ENCODE measurements around the gene ABCA6.

Gene ABCA6

GRCh38 chr17:69046121-69046807, 95.4 kb downstream of the ABCA6 start:
- DNase-seq = no peak

DNA sequence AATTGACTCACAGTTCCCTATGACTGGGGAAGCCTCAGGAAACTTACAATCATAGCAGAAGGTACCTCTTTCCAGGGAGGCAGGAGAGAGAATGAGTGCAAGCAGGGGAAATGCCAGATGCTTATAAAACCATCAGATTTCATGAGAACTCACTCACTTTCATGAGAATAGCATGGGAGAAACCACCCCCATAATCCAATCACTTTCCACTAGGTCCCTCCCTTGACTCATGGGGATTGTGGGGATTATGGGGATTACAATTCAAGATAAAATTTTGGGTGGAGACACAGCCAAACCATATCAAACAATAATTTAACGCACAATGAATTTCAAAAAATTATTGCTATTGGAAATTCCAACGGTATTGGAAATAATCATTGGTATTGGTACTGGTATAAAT, 96.0 kb downstream of the ABCA6 start:
- no peak for DNase-seq

DNA sequence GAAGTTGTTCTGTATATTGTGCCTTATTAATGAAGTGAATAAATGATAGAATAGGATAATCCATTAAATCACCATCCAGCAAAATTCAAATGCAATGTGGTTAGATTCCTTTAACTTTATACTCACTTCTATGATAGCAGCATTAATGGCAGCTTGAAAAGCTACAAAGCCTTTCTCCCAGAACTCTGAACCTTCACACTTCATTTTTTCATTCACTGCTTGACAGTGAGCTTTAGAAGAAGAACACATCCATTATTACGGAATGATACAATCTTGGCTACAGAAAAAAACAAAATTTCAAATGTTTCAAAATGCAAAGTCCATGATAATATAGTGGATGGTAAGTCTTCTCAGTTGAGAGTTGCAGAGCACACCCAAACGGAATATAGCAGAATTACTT, 97.3 kb downstream of the ABCA6 start:
- DNase-seq = no peak

GRCh38 chr17:69043098-69043734, 98.5 kb downstream of the ABCA6 start:
- no peak for DNase-seq

- DNase-seq = no peak
These were observed 99.4 kb downstream of the ABCA6 start for GRCh38 chr17:69042308-69042707.

DNA sequence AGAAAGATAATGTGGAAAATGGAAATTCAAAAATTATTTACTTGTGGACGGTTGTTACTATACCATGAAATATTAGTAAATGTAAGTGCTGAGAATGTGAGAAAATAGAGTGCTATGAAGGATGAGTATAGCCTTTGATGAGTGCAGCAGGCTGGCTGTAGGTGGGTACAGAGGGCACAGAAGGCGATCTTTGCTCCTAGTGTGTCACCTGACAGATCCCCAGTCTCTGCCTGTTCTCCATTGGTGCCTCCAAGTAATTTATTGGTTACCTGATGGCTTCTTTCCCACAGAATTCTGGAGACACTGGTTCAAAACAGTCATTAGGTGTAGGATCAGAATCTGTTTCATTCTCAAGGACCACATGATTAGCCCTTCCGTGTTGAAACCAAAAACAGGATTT, 109.9 kb downstream of the ABCA6 start:
- DNase-seq = no peak

DNA sequence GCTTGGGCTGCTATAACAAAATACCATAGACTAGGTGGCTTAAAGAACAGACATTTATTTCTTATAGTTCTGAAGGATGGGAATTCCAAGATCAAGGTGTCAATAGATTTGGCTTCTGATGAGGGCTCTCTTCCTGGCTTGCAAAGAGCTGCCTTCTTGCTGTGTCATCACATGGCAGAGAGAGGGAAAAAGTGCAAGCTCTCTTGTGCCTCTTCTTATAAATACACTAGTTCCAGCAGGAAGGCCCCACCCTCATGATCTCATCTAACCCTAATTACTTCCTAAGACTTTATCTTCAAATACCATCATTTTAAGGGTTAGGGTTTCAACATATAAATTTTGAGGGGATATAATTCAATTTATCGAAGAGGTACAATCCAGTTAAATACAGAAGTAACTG, 111.5 kb downstream of the ABCA6 start:
- no peak for DNase-seq
